ENCODE measurements around the gene GGCX.
A peak's percentile ranks its signal among the peaks of the same experiment; 100 is the strongest.
"Not testable (repeated sequence)": the region's sequence is repeated elsewhere in the genome, so short reads cannot be mapped to it uniquely, and the experiment has no call there.

GGCX gene

DNA sequence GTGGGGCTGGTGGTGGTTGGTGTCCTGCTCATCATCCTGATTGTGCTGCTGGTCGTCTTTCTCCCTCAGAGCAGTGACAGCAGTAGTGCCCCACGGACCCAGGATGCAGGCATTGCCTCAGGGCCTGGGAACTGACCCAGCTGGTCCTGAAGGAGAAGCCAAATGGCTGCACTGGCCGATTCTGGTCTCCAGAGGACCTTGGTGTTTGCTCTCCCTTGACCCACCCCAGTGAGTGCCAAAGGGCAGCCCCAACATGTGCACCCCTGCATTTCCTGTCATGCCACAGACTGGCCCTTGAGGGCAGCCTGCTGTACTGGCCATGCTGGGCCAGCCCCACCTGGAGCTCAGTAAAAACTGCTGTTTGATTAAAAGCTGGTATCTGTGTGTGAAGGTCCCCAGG is 31.7 kb upstream of the GGCX start:
- Histone ChIP-seq H3K4me3 (ENCODE audit: low read depth, low read length) (no peak overlapping the region), H3K27me3 (ENCODE audit: insufficient read depth, low read length) (no peaks in the 10 kb centered on the region), H3K36me3 (ENCODE audit: insufficient read depth, low read length) (no peaks in the 10 kb centered on the region), H2AFZ (ENCODE audit: low read length, unreplicated experiment) (no peak overlapping the region), H3K27ac (ENCODE audit: low read depth, low read length) (no peak overlapping the region), H3K4me1 (ENCODE audit: control insufficient read depth, insufficient read depth, low read length, unreplicated experiment) (peaks cover 43% of the 10 kb centered on the region), H3K79me2 (ENCODE audit: control insufficient read depth, insufficient read depth, low read length, unreplicated experiment) (peaks cover 36% of the 10 kb centered on the region)

GRCh38 chr2:85592299-85592698 is 31.0 kb upstream of the GGCX start:
- Histone ChIP-seq H3K79me2 (ENCODE audit: control insufficient read depth, insufficient read depth, low read length, unreplicated experiment) (peaks cover 34% of the 10 kb centered on the region), H3K4me1 (ENCODE audit: control insufficient read depth, insufficient read depth, low read length, unreplicated experiment) (peaks cover 50% of the 10 kb centered on the region)
- H3K36me3 ChIP-seq (ENCODE audit: insufficient read depth, low read length); H2AFZ ChIP-seq (ENCODE audit: low read length, unreplicated experiment); H3K27me3 ChIP-seq (ENCODE audit: insufficient read depth, low read length); H3K4me3 ChIP-seq (ENCODE audit: low read depth, low read length); H3K27ac ChIP-seq (ENCODE audit: low read depth, low read length): not testable (repeated sequence)

- peaks cover 47% of the 10 kb centered on the region for H3K4me1 ChIP-seq (ENCODE audit: control insufficient read depth, insufficient read depth, low read length, unreplicated experiment)
- peak overlapping the region; percentile 86; the same call in 1 of the 2 replicates for H3K27ac ChIP-seq (ENCODE audit: low read depth, low read length)
- H2AFZ ChIP-seq (ENCODE audit: low read length, unreplicated experiment): no peak overlapping the region
Observed at GRCh38 chr2:85591563-85591962, 30.3 kb upstream of the GGCX start.

GRCh38 chr2:85590950-85591349 is 29.7 kb upstream of the GGCX start:
- Histone ChIP-seq H3K27ac (ENCODE audit: low read depth, low read length) (peak overlapping the region; percentile 86), H3K27me3 (ENCODE audit: insufficient read depth, low read length) (no peaks in the 10 kb centered on the region), H2AFZ (ENCODE audit: low read length, unreplicated experiment) (no peak overlapping the region), H3K4me3 (ENCODE audit: low read depth, low read length) (no peak overlapping the region; the same call in 1 of the 2 replicates), H3K36me3 (ENCODE audit: insufficient read depth, low read length) (no peaks in the 10 kb centered on the region), H3K79me2 (ENCODE audit: control insufficient read depth, insufficient read depth, low read length, unreplicated experiment) (peaks cover 20% of the 10 kb centered on the region), H3K4me1 (ENCODE audit: control insufficient read depth, insufficient read depth, low read length, unreplicated experiment) (peaks cover 45% of the 10 kb centered on the region)

More at GRCh38 chr2:85591563-85591962, 30.3 kb upstream of the GGCX start:
- Histone ChIP-seq H3K4me3 (ENCODE audit: low read depth, low read length) (no peak overlapping the region), H3K79me2 (ENCODE audit: control insufficient read depth, insufficient read depth, low read length, unreplicated experiment) (peaks cover 27% of the 10 kb centered on the region), H3K36me3 (ENCODE audit: insufficient read depth, low read length) (no peaks in the 10 kb centered on the region), H3K27me3 (ENCODE audit: insufficient read depth, low read length) (no peaks in the 10 kb centered on the region)

DNA sequence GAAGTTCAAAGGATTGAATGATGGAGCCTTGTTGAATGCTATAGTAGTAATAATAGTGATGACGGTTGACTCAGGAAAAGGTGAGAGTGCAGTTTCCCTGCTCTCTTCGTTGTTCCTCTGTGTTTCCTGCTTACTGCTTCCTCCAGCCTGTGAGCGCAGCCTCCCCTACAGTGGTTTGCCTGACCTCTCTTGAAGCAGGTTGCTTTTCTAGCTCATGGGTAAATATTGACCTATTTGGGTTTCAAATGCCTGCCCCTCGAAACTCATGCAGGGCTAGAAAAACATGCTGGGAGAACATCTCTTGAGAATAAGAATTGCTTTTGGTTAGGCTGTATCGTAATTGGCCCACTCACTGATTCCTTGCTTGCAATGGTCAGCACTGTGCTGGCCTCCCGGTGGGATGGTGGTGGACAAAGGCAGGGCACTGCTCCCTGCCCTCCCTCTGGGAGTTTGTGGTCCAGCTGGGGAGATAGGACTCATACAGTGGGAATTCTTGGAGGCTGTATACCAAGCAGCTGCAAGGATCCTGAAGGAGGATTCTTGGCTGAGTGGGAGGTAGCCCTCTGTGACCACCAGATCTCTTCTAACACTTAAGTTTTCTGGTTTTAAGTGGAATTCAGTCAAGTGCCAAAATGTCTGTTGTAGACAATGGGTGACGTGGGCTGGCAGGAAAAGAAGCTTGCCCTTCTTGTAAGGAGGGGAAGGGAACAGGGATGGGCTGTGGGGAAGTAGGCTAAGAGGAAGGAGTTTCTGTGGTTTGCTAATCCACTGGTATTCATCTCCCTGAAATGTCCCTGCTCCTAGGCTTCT is 28.9 kb upstream of the GGCX start:
- Histone ChIP-seq H2AFZ (ENCODE audit: low read length, unreplicated experiment) (no peak overlapping the region), H3K27me3 (ENCODE audit: insufficient read depth, low read length) (no peaks in the 10 kb centered on the region), H3K27ac (ENCODE audit: low read depth, low read length) (peak overlapping the region; percentile 86), H3K4me3 (ENCODE audit: low read depth, low read length) (no peak overlapping the region), H3K79me2 (ENCODE audit: control insufficient read depth, insufficient read depth, low read length, unreplicated experiment) (peaks cover 16% of the 10 kb centered on the region), H3K36me3 (ENCODE audit: insufficient read depth, low read length) (no peaks in the 10 kb centered on the region), H3K4me1 (ENCODE audit: control insufficient read depth, insufficient read depth, low read length, unreplicated experiment) (peaks cover 53% of the 10 kb centered on the region)

- H3K4me1 ChIP-seq (ENCODE audit: control insufficient read depth, insufficient read depth, low read length, unreplicated experiment): peaks cover 51% of the 10 kb centered on the region
- H3K27me3 ChIP-seq (ENCODE audit: insufficient read depth, low read length): no peaks in the 10 kb centered on the region
- H3K27ac ChIP-seq (ENCODE audit: low read depth, low read length): peak overlapping the region; percentile 86
- no peak overlapping the region for H3K4me3 ChIP-seq (ENCODE audit: low read depth, low read length)
- H2AFZ ChIP-seq (ENCODE audit: low read length, unreplicated experiment): no peak overlapping the region
- no peaks in the 10 kb centered on the region for H3K36me3 ChIP-seq (ENCODE audit: insufficient read depth, low read length)
- H3K79me2 ChIP-seq (ENCODE audit: control insufficient read depth, insufficient read depth, low read length, unreplicated experiment): peaks cover 9% of the 10 kb centered on the region
Observed at GRCh38 chr2:85589181-85589580, 27.9 kb upstream of the GGCX start.

- Histone ChIP-seq H3K27me3 (ENCODE audit: insufficient read depth, low read length) (no peaks in the 10 kb centered on the region), H3K36me3 (ENCODE audit: insufficient read depth, low read length) (no peaks in the 10 kb centered on the region), H3K27ac (ENCODE audit: low read depth, low read length) (no peak overlapping the region), H3K4me3 (ENCODE audit: low read depth, low read length) (no peak overlapping the region), H3K79me2 (ENCODE audit: control insufficient read depth, insufficient read depth, low read length, unreplicated experiment) (peaks cover 12% of the 10 kb centered on the region), H2AFZ (ENCODE audit: low read length, unreplicated experiment) (no peak overlapping the region), H3K4me1 (ENCODE audit: control insufficient read depth, insufficient read depth, low read length, unreplicated experiment) (peaks cover 53% of the 10 kb centered on the region)
Observed at GRCh38 chr2:85588645-85589044, 27.4 kb upstream of the GGCX start.

GRCh38 chr2:85588236-85588635 is 26.9 kb upstream of the GGCX start:
- Histone ChIP-seq H3K4me3 (ENCODE audit: low read depth, low read length) (no peak overlapping the region), H3K36me3 (ENCODE audit: insufficient read depth, low read length) (no peaks in the 10 kb centered on the region), H3K79me2 (ENCODE audit: control insufficient read depth, insufficient read depth, low read length, unreplicated experiment) (peaks cover 12% of the 10 kb centered on the region), H3K27me3 (ENCODE audit: insufficient read depth, low read length) (no peaks in the 10 kb centered on the region), H3K27ac (ENCODE audit: low read depth, low read length) (no peak overlapping the region), H3K4me1 (ENCODE audit: control insufficient read depth, insufficient read depth, low read length, unreplicated experiment) (peaks cover 55% of the 10 kb centered on the region), H2AFZ (ENCODE audit: low read length, unreplicated experiment) (no peak overlapping the region)

DNA sequence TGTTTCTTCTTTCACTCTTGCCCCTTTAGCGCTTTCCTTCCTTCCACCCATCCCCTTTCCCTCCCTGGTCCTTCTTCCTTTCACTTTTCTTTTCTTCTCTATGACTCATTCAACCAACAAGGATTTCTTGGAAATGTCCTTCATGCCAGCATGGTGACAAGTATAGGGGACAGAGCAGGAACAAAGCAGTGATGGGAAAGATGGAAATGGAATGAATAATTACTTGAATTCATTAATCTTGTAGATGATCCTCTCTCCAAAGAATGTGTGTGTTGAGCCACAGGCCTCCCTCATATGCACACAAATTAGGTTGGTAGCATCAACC is 24.4 kb upstream of the GGCX start:
- Histone ChIP-seq H3K4me1 (ENCODE audit: control insufficient read depth, insufficient read depth, low read length, unreplicated experiment) (peaks cover 47% of the 10 kb centered on the region), H3K36me3 (ENCODE audit: insufficient read depth, low read length) (no peaks in the 10 kb centered on the region), H2AFZ (ENCODE audit: low read length, unreplicated experiment) (no peak overlapping the region), H3K4me3 (ENCODE audit: low read depth, low read length) (peak overlapping the region; percentile 94), H3K79me2 (ENCODE audit: control insufficient read depth, insufficient read depth, low read length, unreplicated experiment) (peaks cover 8% of the 10 kb centered on the region), H3K27me3 (ENCODE audit: insufficient read depth, low read length) (no peaks in the 10 kb centered on the region), H3K27ac (ENCODE audit: low read depth, low read length) (peak overlapping the region; percentile 64)

- H3K27ac ChIP-seq (ENCODE audit: low read depth, low read length): peak overlapping the region; percentile 64
- H3K27me3 ChIP-seq (ENCODE audit: insufficient read depth, low read length): no peaks in the 10 kb centered on the region
- H3K36me3 ChIP-seq (ENCODE audit: insufficient read depth, low read length): no peaks in the 10 kb centered on the region
- peak overlapping the region; percentile 94 for H3K4me3 ChIP-seq (ENCODE audit: low read depth, low read length)
- H3K4me1 ChIP-seq (ENCODE audit: control insufficient read depth, insufficient read depth, low read length, unreplicated experiment): peaks cover 40% of the 10 kb centered on the region
- H3K79me2 ChIP-seq (ENCODE audit: control insufficient read depth, insufficient read depth, low read length, unreplicated experiment): peaks cover 8% of the 10 kb centered on the region
- H2AFZ ChIP-seq (ENCODE audit: low read length, unreplicated experiment): peak overlapping the region; percentile 84
Observed at GRCh38 chr2:85584857-85585780, 23.8 kb upstream of the GGCX start.

Measured in ACC112 (cell line).